Epithelial cell of esophagus (primary cell): ENCODE measurements around the gene PDE3A.

ENCODE experiments used
- DNase-seq: peaks from one replicate; pipeline ENCODE4 v3.0.0; 2010; ENCODE audit warnings: low read depth
- H3K4me3 ChIP-seq: 2 replicates; pipeline ENCODE4 v1.5.1; 2011; ENCODE audit warnings: mild to moderate bottlenecking, low read length, control low read depth
- TF ChIP-seq, protein P1 (sequence below): IDR thresholded peaks from 2 replicates; pipeline ENCODE4 v1.5.1; 2011; ENCODE audit warnings: low read depth, mild to moderate bottlenecking, low read length, control low read depth, inconsistent platforms; ENCODE audit not compliant: insufficient read depth; ENCODE audit errors: missing control alignments

Gene PDE3A

DNA sequence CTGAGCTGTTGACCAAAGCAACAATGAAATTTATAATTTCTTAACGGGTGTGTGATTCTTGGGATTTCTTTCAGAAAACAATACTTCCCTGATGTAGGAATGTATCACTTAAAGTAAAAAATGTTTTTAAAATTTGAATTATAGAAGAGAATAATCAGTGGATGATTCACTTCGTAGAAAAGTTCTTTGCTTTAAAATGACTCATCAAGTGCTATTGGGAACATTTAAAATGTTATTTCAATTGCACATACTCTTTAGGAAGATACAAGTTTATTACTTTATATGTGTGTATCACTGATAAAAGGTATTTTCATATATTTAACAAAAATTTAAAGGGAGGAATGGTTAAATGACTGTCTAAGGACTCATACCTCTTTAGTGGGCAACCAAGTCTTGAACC lies 155.3 kb downstream of the PDE3A start:
- DNase-seq, result no peak
- no peak overlapping the region for H3K4me3 ChIP-seq
- TF ChIP-seq, protein P1, sequence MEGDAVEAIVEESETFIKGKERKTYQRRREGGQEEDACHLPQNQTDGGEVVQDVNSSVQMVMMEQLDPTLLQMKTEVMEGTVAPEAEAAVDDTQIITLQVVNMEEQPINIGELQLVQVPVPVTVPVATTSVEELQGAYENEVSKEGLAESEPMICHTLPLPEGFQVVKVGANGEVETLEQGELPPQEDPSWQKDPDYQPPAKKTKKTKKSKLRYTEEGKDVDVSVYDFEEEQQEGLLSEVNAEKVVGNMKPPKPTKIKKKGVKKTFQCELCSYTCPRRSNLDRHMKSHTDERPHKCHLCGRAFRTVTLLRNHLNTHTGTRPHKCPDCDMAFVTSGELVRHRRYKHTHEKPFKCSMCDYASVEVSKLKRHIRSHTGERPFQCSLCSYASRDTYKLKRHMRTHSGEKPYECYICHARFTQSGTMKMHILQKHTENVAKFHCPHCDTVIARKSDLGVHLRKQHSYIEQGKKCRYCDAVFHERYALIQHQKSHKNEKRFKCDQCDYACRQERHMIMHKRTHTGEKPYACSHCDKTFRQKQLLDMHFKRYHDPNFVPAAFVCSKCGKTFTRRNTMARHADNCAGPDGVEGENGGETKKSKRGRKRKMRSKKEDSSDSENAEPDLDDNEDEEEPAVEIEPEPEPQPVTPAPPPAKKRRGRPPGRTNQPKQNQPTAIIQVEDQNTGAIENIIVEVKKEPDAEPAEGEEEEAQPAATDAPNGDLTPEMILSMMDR, result no peak

GRCh38 chr12:20524113-20524512 lies 155.8 kb downstream of the PDE3A start:
- TF ChIP-seq, protein P1, result no peak
- no peak overlapping the region for H3K4me3 ChIP-seq
- no peak for DNase-seq

GRCh38 chr12:20525064-20525610 lies 156.8 kb downstream of the PDE3A start:
- TF ChIP-seq, protein P1, result no peak
- no peak for DNase-seq
- H3K4me3 ChIP-seq, result no peak overlapping the region

- no peak for DNase-seq
- TF ChIP-seq, protein P1, result no peak
- H3K4me3 ChIP-seq, result no peak overlapping the region
Observed at GRCh38 chr12:20527417-20528163, 159.3 kb downstream of the PDE3A start.

DNA sequence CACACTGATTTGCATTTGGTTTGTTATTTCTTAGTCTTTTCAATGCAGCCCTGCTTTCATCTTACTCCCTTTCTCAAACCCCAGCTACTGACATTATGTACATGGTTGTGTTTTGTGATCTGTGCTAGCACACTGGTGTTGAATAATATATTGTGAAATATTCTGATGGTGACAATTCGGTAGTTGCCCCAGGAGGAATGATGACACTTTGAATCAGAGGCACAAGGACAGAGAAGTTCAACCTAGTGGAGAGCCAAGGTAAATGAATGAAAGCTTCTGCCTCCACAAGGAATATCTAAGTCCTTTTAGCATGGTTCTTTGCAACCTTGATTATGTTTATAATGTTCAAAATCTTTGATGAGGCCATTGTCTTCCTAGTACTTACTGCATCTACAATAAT lies 159.9 kb downstream of the PDE3A start:
- no peak overlapping the region for H3K4me3 ChIP-seq
- DNase-seq, result peak; percentile 1
- TF ChIP-seq, protein P1, result no peak

DNA sequence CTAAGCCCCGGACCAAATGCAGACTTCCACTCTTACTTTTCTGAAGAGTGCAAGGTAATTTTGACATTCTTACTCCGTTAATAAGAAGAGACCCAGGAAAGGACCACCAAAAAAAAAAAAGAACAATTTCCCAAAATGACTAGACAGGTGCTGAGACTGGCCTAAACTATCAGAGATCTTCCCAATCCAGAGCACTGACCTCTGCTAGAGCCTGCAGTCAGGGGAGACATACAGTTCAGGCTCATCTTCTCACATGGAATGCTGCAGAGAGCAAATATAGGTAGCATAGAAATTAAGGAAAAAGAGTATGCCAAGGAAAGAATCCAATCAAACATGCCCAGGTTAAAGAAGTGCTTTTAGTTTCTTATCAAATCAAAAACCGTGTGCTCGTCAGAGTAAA lies 177.9 kb downstream of the PDE3A start:
- TF ChIP-seq, protein P1, result no peak
- DNase-seq, result no peak

DNA sequence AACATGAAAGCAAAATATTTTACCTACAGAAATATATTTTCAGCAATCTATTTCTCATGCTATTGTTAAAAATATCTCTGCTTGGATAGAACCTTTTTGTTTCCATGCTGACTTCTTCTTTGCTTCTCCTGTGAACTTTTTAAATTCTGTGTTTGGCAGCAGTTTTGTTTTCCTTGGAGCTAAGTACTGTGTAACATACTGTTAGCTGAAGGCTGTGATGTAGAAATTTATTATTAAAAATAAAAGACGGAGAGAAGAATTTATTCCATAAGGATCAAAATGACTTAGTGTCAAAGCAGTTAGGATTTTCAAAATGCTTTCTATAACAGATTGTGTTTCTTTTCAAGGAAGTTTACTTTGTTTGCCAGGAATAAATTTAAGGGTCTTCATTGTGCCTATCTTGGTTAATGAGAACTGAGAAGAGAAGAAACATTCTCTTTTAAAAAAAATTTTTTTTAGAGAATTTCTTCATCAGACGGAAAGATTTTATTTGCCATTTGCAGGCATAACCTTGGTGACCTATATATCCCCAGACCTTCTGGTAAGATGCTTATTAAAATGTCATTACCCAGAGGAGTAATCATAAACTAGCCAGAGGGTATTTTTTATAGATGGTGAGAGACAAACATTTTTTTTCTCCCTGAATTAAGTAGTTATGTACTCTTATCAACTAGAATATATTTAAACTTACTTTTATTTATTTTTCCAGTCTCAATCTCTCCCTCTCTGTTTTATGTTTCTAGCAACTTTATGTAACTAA lies 179.7 kb downstream of the PDE3A start:
- no peak for DNase-seq

More for the DNA sequence above, 177.9 kb downstream of the PDE3A start:
- H3K4me3 ChIP-seq, result no peak overlapping the region

More for the DNA sequence above, 179.7 kb downstream of the PDE3A start:
- H3K4me3 ChIP-seq, result no peak overlapping the region
- TF ChIP-seq, protein P1, result no peak
